ENCODE measurements around the gene JAG2. TPM values are rescaled to one million over a fixed set of nuclear protein-coding genes. Genes with fewer than 3 reads are reported as not detected.

The JAG2 gene
- total and polyA plus RNA-seq, 12 donors = 18.5 to 45.5 (median 26.3) TPM

- TF ChIP-seq CTCF (IDR thresholded peaks at IDR 0.05) = no peak
- Histone ChIP-seq H3K4me1 (peaks cover 0 to 51% (median 17%) of the 10 kb centered on the region in 9 donors), H3K4me3 (no peak overlapping the region), H3K27ac (no peak overlapping the region), H3K27me3 (peaks cover 0 to 4% (median under 1%) of the 10 kb centered on the region in 7 donors), H3K36me3 (no peaks in the 10 kb centered on the region), H3K9me3 (no peaks in the 10 kb centered on the region)
- no peak for DNase-seq
- ATAC-seq = no peak
- intact Hi-C loops (cut with DNase I) = loop anchor here in 2 of 10 donors (5.0 to 10.0 kb wide), 2 partner anchors 67 to 69 kb away; no protein-coding TSS in a partner anchor
- WGBS, 2 donors = 74 to 80% methylated on average over 15 of the region's 15 CpGs
These were observed 7.3 kb downstream of the JAG2 start for GRCh38 chr14:105161309-105161708.

DNA sequence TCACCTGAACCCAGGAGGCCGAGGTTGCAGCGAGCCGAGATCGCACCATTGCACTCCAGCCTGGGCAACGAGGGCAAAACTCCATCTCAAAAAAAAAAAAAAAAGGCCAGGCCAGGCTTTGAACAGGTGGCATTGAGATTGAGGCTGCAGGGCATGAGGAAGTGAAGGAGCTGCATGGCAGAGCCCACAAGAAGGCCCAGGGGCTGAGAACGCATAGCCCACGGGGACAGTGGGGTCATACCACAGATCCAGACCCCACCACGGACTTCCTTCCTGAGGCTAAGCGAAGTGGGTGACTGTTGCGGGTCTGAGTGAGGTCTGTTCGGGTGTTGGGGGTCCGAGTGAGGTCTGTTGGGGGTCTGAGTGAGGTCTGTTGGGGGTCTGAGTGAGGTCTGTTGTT is 7.8 kb downstream of the JAG2 start:
- H3K4me3 ChIP-seq = no peak overlapping the region
- 83 to 91% methylated on average over 12 of the region's 12 CpGs for WGBS, 2 donors
- ATAC-seq (no peak), DNase-seq (no peak)
- no peaks in the 10 kb centered on the region for H3K9me3 ChIP-seq
- H3K4me1 ChIP-seq = peaks cover 0 to 46% (median 15%) of the 10 kb centered on the region in 9 donors
- H3K36me3 ChIP-seq = peaks cover 0 to 1% (median 0%) of the 10 kb centered on the region in 9 donors
- H3K27ac ChIP-seq = no peak overlapping the region
- intact Hi-C loops (cut with DNase I) = loop anchor here in 2 of 10 donors (5.0 to 10.0 kb wide), 2 partner anchors 66 to 68 kb away; no protein-coding TSS in a partner anchor
- no peak for TF ChIP-seq CTCF (IDR thresholded peaks at IDR 0.05)
- H3K27me3 ChIP-seq = no peaks in the 10 kb centered on the region

GRCh38 chr14:105159344-105159743 is 9.2 kb downstream of the JAG2 start:
- Histone ChIP-seq H3K36me3 (peaks cover 0 to 9% (median 0%) of the 10 kb centered on the region in 9 donors), H3K4me3 (no peak overlapping the region), H3K9me3 (no peaks in the 10 kb centered on the region), H3K27ac (no peak overlapping the region), H3K4me1 (peaks cover 0 to 42% (median 10%) of the 10 kb centered on the region in 9 donors), H3K27me3 (no peaks in the 10 kb centered on the region)
- no peak for TF ChIP-seq CTCF (IDR thresholded peaks at IDR 0.05)
- intact Hi-C loops (cut with DNase I) = no loop called here
- DNase-seq = no peak
- 88 to 90% methylated on average over 14 of the region's 14 CpGs for WGBS, 2 donors
- ATAC-seq = no peak

DNA sequence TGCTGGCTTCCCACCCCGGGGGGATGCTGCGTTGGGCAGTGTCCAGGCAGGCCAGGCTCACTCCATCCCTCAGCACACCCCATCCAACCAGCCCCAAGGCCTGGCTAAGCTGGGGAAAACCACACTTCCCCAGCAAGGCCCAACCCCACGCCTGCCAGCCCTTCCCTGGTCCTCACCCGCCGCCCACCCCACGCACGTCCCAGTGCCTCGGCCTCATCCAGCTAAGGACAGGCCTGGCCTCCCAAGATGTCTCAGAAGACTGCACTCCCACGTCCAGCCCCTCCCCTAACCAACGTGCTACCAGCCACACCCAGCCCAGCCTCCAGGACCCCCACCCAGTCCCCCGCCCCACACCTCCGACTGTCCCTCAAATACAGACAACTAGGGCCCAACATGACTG is 9.8 kb downstream of the JAG2 start:
- intact Hi-C loops (cut with DNase I) = no loop called here

More for the DNA sequence above, 9.8 kb downstream of the JAG2 start:
- TF ChIP-seq CTCF (IDR thresholded peaks at IDR 0.05) = no peak
- DNase-seq (no peak), ATAC-seq (no peak)
- 77 to 84% methylated on average over 12 of the region's 12 CpGs for WGBS, 2 donors
- Histone ChIP-seq H3K27me3 (no peaks in the 10 kb centered on the region), H3K4me1 (peaks cover 0 to 42% (median 16%) of the 10 kb centered on the region in 9 donors), H3K4me3 (no peak overlapping the region), H3K36me3 (peaks cover 0 to 9% (median 0%) of the 10 kb centered on the region in 9 donors), H3K9me3 (no peaks in the 10 kb centered on the region), H3K27ac (no peak overlapping the region)
